OCI-LY7 (cell line): ENCODE results near the gene AGK.

Experiments
- CTCF ChIP-seq: fragments of 200-600 bp; sonication (generic); conservative IDR thresholded peaks from 2 replicates; pipeline ENCODE4 v1.5.1; 2014; ENCODE audit warnings: mild to moderate bottlenecking, antibody characterized with exemption, low read length, moderate library complexity, mixed read lengths
- EZH2phosphoT487 ChIP-seq: fragments of 200-600 bp; sonication (generic); IDR thresholded peaks from 2 replicates; pipeline ENCODE4 v1.6.1; 2018; ENCODE audit warnings: low read depth, borderline replicate concordance, mild to moderate bottlenecking, mixed run types, antibody characterized with exemption, low read length, moderate library complexity, mixed read lengths

GRCh38 chr7:141702047-141702567, 150.9 kb downstream of the AGK start, which contains the start of gene DENND11:
- TF ChIP-seq CTCF, result no peak
- no peak for TF ChIP-seq EZH2phosphoT487
